Fibroblast of peridontal ligament (primary cell): ENCODE measurements around the gene MAGEA2B.
"Not testable (repeated sequence)": the region's sequence is repeated elsewhere in the genome, so short reads cannot be mapped to it uniquely, and the experiment has no call there.

ENCODE experiments used
- DNase-seq: peaks from one replicate; pipeline ENCODE4 v3.0.0-alpha.2; 2010; ENCODE audit errors: extremely low read depth

The MAGEA2B gene

GRCh38 chrX:152713815-152714787 lies at the start of gene MAGEA2B:
TSS of gene MAGEA2B (plus strand) at chrX:152714628. CDS start at chrX:152717107, 2,479 bp downstream.
- not testable (repeated sequence) for DNase-seq

GRCh38 chrX:152674135-152674534 lies 40.3 kb upstream of the MAGEA2B start:
- no peak for DNase-seq

GRCh38 chrX:152674652-152675051 lies 39.8 kb upstream of the MAGEA2B start:
- DNase-seq, result not testable (repeated sequence)

GRCh38 chrX:152681012-152681411 lies 33.4 kb upstream of the MAGEA2B start:
- DNase-seq, result not testable (repeated sequence)

- not testable (repeated sequence) for DNase-seq
Observed at GRCh38 chrX:152697952-152698931, 16.2 kb upstream of the MAGEA2B start, which contains the start of gene MAGEA3. TSS of gene MAGEA3 (plus strand) at chrX:152698794. CDS start at chrX:152700833, 2,039 bp downstream.

GRCh38 chrX:152700390-152700789 lies 14.0 kb upstream of the MAGEA2B start:
- DNase-seq, result not testable (repeated sequence)

- not testable (repeated sequence) for DNase-seq
Observed at GRCh38 chrX:152706500-152706899, 7.9 kb upstream of the MAGEA2B start.

GRCh38 chrX:152709173-152709572 lies 5.3 kb upstream of the MAGEA2B start, which contains the start of gene CSAG2:
TSS of gene CSAG2 (minus strand) at chrX:152709273. CDS start at chrX:152709112, 161 bp downstream.
- not testable (repeated sequence) for DNase-seq

GRCh38 chrX:152713195-152713594 lies 1.2 kb upstream of the MAGEA2B start:
- not testable (repeated sequence) for DNase-seq

GRCh38 chrX:152725409-152725808 lies 11.0 kb downstream of the MAGEA2B start:
- DNase-seq, result no peak

- no peak for DNase-seq
Observed at GRCh38 chrX:152733261-152733975, 19.0 kb downstream of the MAGEA2B start, which contains the start of the genes CSAG1 and MAGEA12. TSS of gene CSAG1 (minus strand) at chrX:152733721. CDS start at chrX:152732460, 1,261 bp downstream. TSS of gene MAGEA12 (plus strand) at chrX:152733757. CDS start at chrX:152736162, 2,405 bp downstream.

GRCh38 chrX:152734143-152734858 lies 19.9 kb downstream of the MAGEA2B start:
- DNase-seq, result not testable (repeated sequence)

GRCh38 chrX:152735101-152735500 lies 20.7 kb downstream of the MAGEA2B start:
- DNase-seq, result no peak

- DNase-seq, result no peak
Observed at GRCh38 chrX:152735860-152736511, 21.6 kb downstream of the MAGEA2B start.

GRCh38 chrX:152736528-152736927 lies 22.1 kb downstream of the MAGEA2B start:
- DNase-seq, result not testable (repeated sequence)

- DNase-seq, result no peak
Observed at GRCh38 chrX:152738560-152738959, 24.1 kb downstream of the MAGEA2B start.

GRCh38 chrX:152753686-152754650 lies 39.5 kb downstream of the MAGEA2B start, which contains the start of gene MAGEA2:
TSS of gene MAGEA2 (minus strand) at chrX:152753842. CDS start at chrX:152751363, 2,479 bp downstream.
- DNase-seq, result not testable (repeated sequence)

- not testable (repeated sequence) for DNase-seq
Observed at GRCh38 chrX:152754871-152755270, 40.4 kb downstream of the MAGEA2B start.
